Testis (tissue), 3 donors: ENCODE data around the gene ITPRIP. TPM values are rescaled to one million over a fixed set of nuclear protein-coding genes. Genes with fewer than 3 reads are reported as not detected.

Experiments
- DNase-seq: peaks from one replicate; pipeline ENCODE4 v3.0.0-alpha.2; 2019
- H3K27ac ChIP-seq, 2 donors: fragments of 200-600 bp; sonication (generic); one replicate each; pipeline ENCODE4 v1.5.1; 2019
- H3K27me3 ChIP-seq: fragments of 200-600 bp; sonication (generic); one replicate; pipeline ENCODE4 v1.5.1; 2019
- H3K36me3 ChIP-seq: fragments of 200-600 bp; sonication (generic); one replicate; pipeline ENCODE4 v1.5.1; 2017; ENCODE audit warnings: low read depth; ENCODE audit errors: missing control alignments
- H3K4me1 ChIP-seq: fragments of 200-600 bp; sonication (generic); one replicate; pipeline ENCODE4 v1.5.1; 2019
- H3K4me3 ChIP-seq, 2 donors: fragments of 200-600 bp; sonication (generic); one replicate each; pipeline ENCODE4 v1.5.1; 2017 to 2019
- H3K9me3 ChIP-seq: fragments of 200-600 bp; sonication (generic); one replicate; pipeline ENCODE4 v1.5.1; 2017
- POLR2A ChIP-seq: fragments of 450-650 bp; IDR thresholded peaks from one replicate; pipeline ENCODE4 v1.6.1; 2017; ENCODE audit warnings: antibody characterized with exemption, mild to moderate bottlenecking, moderate library complexity
- WGBS, 2 donors: methylation state at CpG; one replicate each; pipeline ENCODE4 v1.1.5; 2018; 5-methylcytosine and 5-hydroxymethylcytosine counted together
- intact Hi-C: fragments of 100-400 bp; cut with DNase I; formaldehyde crosslinking; loops from one replicate; pipeline ENCODE4 v1.15.1; 2023; ENCODE audit warnings: low total_unique reads
- polyA plus RNA-seq: library from polyadenylated mRNA; stranded (reverse); fragments of 350-450 nt; fragmentation: Illumina TruSeq; extraction: RNeasy Lipid Tissue Mini Kit (QIAGEN cat#74804); gene quantifications from one replicate; pipeline ENCODE4 v1.2.3, GENCODE V29; 2014; ENCODE audit warnings: low read depth, low replicate concordance; ENCODE audit not compliant: insufficient read depth
- total RNA-seq, 2 donors: library from RNA; depleted of rRNA; stranded (reverse); fragments of >200 nt; gene quantifications; one replicate each; pipeline ENCODE4 v1.2.3, GENCODE V29; 2016
- TF ChIP-seq, protein P1 (sequence below), 3 experiments: fragments of 450-650 bp in 2 of 3; fragments of 200-600 bp in 1 of 3; sonication (generic) in 1 of 3; IDR thresholded peaks; one replicate each; pipeline ENCODE4 v1.5.1; 2016 to 2019; ENCODE audit warnings: antibody characterized with exemption in 3 of 3, mild to moderate bottlenecking in 2 of 3, moderate library complexity in 1 of 3

Gene ITPRIP
- total and polyA plus RNA-seq, 3 donors from 2014 or later: 21.5 to 29.5 (median 21.6) TPM

DNA sequence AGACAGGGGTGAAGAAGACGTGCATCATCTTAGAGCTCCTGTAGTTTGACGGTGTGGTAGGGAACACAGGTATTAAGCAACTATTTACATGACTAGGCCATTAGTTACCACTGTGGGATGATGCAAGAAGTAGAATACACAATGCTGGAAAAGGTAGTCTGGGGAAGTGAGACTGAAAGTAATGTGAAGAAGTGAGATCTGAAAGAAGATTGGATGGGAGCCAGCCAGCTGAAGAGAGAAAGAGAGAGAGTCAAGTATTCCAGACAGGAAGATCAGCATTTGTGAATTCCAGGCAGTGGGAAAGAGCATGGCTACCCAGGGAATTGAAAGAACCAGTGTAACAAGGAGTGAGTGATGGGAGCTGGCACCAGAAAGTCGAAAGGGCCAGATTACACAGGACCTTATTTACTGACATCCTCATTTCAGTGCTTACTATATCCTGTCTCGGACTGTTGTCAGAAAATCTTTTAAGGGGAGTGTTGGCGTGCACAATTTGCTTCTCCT, 11.4 kb upstream of the ITPRIP start:
- Histone ChIP-seq H3K27ac (no peak overlapping the region), H3K4me1 (peaks cover 4% of the 10 kb centered on the region), H3K27me3 (no peaks in the 10 kb centered on the region), H3K36me3 (no peaks in the 10 kb centered on the region), H3K9me3 (no peaks in the 10 kb centered on the region), H3K4me3 (no peak overlapping the region)
- 48 to 54% methylated on average over 5 of the region's 5 CpGs for WGBS, 2 donors
- DNase-seq: no peak
- TF ChIP-seq, protein P1, sequence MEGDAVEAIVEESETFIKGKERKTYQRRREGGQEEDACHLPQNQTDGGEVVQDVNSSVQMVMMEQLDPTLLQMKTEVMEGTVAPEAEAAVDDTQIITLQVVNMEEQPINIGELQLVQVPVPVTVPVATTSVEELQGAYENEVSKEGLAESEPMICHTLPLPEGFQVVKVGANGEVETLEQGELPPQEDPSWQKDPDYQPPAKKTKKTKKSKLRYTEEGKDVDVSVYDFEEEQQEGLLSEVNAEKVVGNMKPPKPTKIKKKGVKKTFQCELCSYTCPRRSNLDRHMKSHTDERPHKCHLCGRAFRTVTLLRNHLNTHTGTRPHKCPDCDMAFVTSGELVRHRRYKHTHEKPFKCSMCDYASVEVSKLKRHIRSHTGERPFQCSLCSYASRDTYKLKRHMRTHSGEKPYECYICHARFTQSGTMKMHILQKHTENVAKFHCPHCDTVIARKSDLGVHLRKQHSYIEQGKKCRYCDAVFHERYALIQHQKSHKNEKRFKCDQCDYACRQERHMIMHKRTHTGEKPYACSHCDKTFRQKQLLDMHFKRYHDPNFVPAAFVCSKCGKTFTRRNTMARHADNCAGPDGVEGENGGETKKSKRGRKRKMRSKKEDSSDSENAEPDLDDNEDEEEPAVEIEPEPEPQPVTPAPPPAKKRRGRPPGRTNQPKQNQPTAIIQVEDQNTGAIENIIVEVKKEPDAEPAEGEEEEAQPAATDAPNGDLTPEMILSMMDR (IDR thresholded peaks at IDR 0.05): no peak
- TF ChIP-seq POLR2A: no peak
- intact Hi-C loops: loop anchor here (5.0 kb wide), 1 partner anchor 57 kb away; no protein-coding TSS in a partner anchor

DNA sequence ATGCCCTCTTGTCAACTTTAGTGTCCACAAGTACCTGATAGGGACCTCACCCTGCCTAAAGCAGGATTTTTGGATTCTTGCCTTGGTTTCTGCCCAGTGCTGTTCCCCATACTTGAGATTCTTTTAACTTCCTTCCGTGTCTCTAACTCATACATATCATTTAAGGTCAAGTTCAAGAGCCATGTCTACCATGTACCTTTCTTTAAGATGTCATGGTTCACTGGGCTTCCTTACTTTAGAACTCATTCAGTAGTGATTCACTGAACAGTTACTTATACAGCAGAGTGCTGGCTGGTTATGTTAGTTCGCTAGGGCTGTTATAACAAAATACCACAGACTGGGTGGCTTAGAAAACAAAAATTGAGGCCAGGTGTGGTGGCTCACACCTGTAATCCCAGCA, 10.3 kb upstream of the ITPRIP start:
- 89 to 90% methylated on average over 2 of the region's 2 CpGs for WGBS, 2 donors
- intact Hi-C loops: no loop called here

GRCh38 chr10:104347295-104348045, 9.2 kb upstream of the ITPRIP start:
- Histone ChIP-seq H3K4me1 (peaks cover 5% of the 10 kb centered on the region), H3K36me3 (no peaks in the 10 kb centered on the region), H3K9me3 (no peaks in the 10 kb centered on the region), H3K27me3 (no peaks in the 10 kb centered on the region), H3K27ac (no peak overlapping the region), H3K4me3 (no peak overlapping the region)
- no peak for DNase-seq
- 69 to 80% methylated on average over 4 of the region's 4 CpGs for WGBS, 2 donors
- intact Hi-C loops: no loop called here
- TF ChIP-seq, protein P1 (IDR thresholded peaks at IDR 0.05): no peak
- no peak for TF ChIP-seq POLR2A

More for the DNA sequence above, 10.3 kb upstream of the ITPRIP start:
- Histone ChIP-seq H3K9me3 (no peaks in the 10 kb centered on the region), H3K27ac (no peak overlapping the region), H3K27me3 (no peaks in the 10 kb centered on the region), H3K4me1 (no peaks in the 10 kb centered on the region), H3K36me3 (no peaks in the 10 kb centered on the region), H3K4me3 (no peak overlapping the region)
- TF ChIP-seq POLR2A: no peak
- TF ChIP-seq, protein P1 (IDR thresholded peaks at IDR 0.05): no peak
- no peak for DNase-seq

- Histone ChIP-seq H3K4me1 (peaks cover 5% of the 10 kb centered on the region), H3K9me3 (no peaks in the 10 kb centered on the region), H3K36me3 (no peaks in the 10 kb centered on the region), H3K27ac (no peak overlapping the region), H3K4me3 (no peak overlapping the region), H3K27me3 (no peaks in the 10 kb centered on the region)
- intact Hi-C loops: no loop called here
- no peak for TF ChIP-seq POLR2A
- no peak for DNase-seq
- 74 to 75% methylated on average over 4 of the region's 4 CpGs for WGBS, 2 donors
Measured at GRCh38 chr10:104345941-104346340, 7.7 kb upstream of the ITPRIP start.

GRCh38 chr10:104345515-104345914, 7.2 kb upstream of the ITPRIP start:
- Histone ChIP-seq H3K9me3 (no peaks in the 10 kb centered on the region), H3K4me3 (no peak overlapping the region), H3K4me1 (peaks cover 8% of the 10 kb centered on the region), H3K36me3 (no peaks in the 10 kb centered on the region), H3K27ac (no peak overlapping the region), H3K27me3 (no peaks in the 10 kb centered on the region)
- DNase-seq: no peak
- TF ChIP-seq, protein P1 (IDR thresholded peaks at IDR 0.05): no peak
- no peak for TF ChIP-seq POLR2A
- intact Hi-C loops: no loop called here
